Esophagus squamous epithelium (tissue), 5 donors: ENCODE results near the gene SEC24C. TPM values are rescaled to one million over a fixed set of nuclear protein-coding genes. Genes with fewer than 3 reads are reported as not detected.
A peak's percentile ranks its signal among the peaks of the same experiment; 100 is the strongest.

Source experiments
- DNase-seq: peaks from one replicate; lab custom pipeline; 2025; lab: John Stamatoyannopoulos, UW
- H3K27ac ChIP-seq, 4 donors: fragments of 200-600 bp; sonication (generic); one replicate each; pipeline ENCODE4 v1.5.1; 2016 to 2019; ENCODE audit warnings: mild to moderate bottlenecking in 1 of 4
- H3K27me3 ChIP-seq, 4 donors: fragments of 200-600 bp; sonication (generic); 1 replicate in 3 of 4; 2 replicates in 1 of 4; pipeline versions ENCODE4 v1.5.1 to v1.6.0; 2017 to 2021; ENCODE audit warnings: antibody characterized with exemption in 1 of 4
- H3K36me3 ChIP-seq, 3 donors: fragments of 200-600 bp; sonication (generic); one replicate each; pipeline ENCODE4 v1.5.1; 2016 to 2019
- H3K4me1 ChIP-seq, 3 donors: fragments of 200-600 bp; sonication (generic); one replicate each; pipeline ENCODE4 v1.5.1; 2017 to 2019
- H3K4me3 ChIP-seq, 4 donors: fragments of 200-600 bp; sonication (generic); 1 replicate in 3 of 4; 2 replicates in 1 of 4; pipeline ENCODE4 v1.5.1; 2016 to 2019; ENCODE audit warnings: mild to moderate bottlenecking in 2 of 4, moderate library complexity in 1 of 4
- H3K9me3 ChIP-seq, 3 donors: fragments of 200-600 bp; sonication (generic); one replicate each; pipeline ENCODE4 v1.5.1; 2016 to 2019
- POLR2A ChIP-seq, 4 donors: fragments of 450-650 bp; IDR thresholded peaks; one replicate each; pipeline ENCODE4 v1.6.1; 2017; ENCODE audit warnings: antibody characterized with exemption in 4 of 4, mild to moderate bottlenecking in 4 of 4, moderate library complexity in 3 of 4
- WGBS, 2 donors: methylation state at CpG; one replicate each; pipeline ENCODE4 v1.1.5; 2018; 5-methylcytosine and 5-hydroxymethylcytosine counted together
- intact Hi-C: fragments of 100-400 bp; cut with DNase I; formaldehyde crosslinking; loops from one replicate; pipeline ENCODE4 v1.15.0; 2022
- total RNA-seq, 4 donors: library from RNA; depleted of rRNA; stranded (reverse); fragments of >200 nt; gene quantifications; one replicate each; pipeline ENCODE4 v1.1.0, GENCODE V29; 2016
- TF ChIP-seq, protein P1 (sequence below), 6 experiments: fragments of 450-650 bp in 4 of 6; fragments of 200-600 bp in 2 of 6; sonication (generic) in 2 of 6; IDR thresholded peaks; one replicate each; pipeline ENCODE4 v1.5.1; 2016 to 2019; ENCODE audit warnings: antibody characterized with exemption in 6 of 6, mild to moderate bottlenecking in 4 of 6, moderate library complexity in 4 of 6
- donor health status: DM: yes; HTN: yes; CAD: no.

Gene SEC24C
- total RNA-seq, 4 donors from 2014 or later = 59.1 to 78.8 (median 64.6) TPM

DNA sequence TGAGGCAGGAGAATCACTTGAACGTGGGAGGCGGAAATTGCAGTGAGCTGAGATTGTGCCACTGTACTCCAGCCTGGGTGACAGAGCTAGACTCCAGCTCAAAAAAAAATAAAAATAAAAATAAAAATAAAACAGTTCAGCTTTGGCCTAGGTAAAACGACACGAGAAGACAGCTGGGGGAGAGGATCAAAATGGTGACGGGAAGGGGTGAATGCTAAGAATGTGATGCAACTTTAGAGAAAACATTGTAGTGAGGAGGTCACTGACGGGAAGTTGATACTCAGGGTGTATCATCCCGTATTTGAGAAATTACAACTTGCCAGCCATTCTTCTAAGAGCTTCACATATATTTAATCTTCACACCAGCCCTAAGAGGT, 66.2 kb downstream of the SEC24C start:
- H3K4me3 ChIP-seq = peak overlapping the region; percentile 90 to 99 (median 97)
- H3K27me3 ChIP-seq = no peaks in the 10 kb centered on the region
- no peak for TF ChIP-seq POLR2A (IDR thresholded peaks at IDR 0.05)
- TF ChIP-seq, protein P1, sequence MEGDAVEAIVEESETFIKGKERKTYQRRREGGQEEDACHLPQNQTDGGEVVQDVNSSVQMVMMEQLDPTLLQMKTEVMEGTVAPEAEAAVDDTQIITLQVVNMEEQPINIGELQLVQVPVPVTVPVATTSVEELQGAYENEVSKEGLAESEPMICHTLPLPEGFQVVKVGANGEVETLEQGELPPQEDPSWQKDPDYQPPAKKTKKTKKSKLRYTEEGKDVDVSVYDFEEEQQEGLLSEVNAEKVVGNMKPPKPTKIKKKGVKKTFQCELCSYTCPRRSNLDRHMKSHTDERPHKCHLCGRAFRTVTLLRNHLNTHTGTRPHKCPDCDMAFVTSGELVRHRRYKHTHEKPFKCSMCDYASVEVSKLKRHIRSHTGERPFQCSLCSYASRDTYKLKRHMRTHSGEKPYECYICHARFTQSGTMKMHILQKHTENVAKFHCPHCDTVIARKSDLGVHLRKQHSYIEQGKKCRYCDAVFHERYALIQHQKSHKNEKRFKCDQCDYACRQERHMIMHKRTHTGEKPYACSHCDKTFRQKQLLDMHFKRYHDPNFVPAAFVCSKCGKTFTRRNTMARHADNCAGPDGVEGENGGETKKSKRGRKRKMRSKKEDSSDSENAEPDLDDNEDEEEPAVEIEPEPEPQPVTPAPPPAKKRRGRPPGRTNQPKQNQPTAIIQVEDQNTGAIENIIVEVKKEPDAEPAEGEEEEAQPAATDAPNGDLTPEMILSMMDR (IDR thresholded peaks at IDR 0.05) = no peak
- intact Hi-C loops = no loop called here
- H3K4me1 ChIP-seq = peaks cover 9 to 77% (median 25%) of the 10 kb centered on the region in 3 donors
- WGBS, 2 donors = 56 to 60% methylated on average over 7 of the region's 7 CpGs
- peaks cover 21 to 74% (median 28%) of the 10 kb centered on the region in 3 donors for H3K36me3 ChIP-seq
- no peaks in the 10 kb centered on the region for H3K9me3 ChIP-seq
- peak overlapping the region; percentile 91 to 97 (median 96) for H3K27ac ChIP-seq
- DNase-seq = no peak

GRCh38 chr10:73810735-73811465, 66.7 kb downstream of the SEC24C start:
- no peaks in the 10 kb centered on the region for H3K9me3 ChIP-seq
- TF ChIP-seq, protein P1 (IDR thresholded peaks at IDR 0.05) = no peak
- no peak for TF ChIP-seq POLR2A (IDR thresholded peaks at IDR 0.05)
- peaks cover 9 to 82% (median 25%) of the 10 kb centered on the region in 3 donors for H3K4me1 ChIP-seq
- peak overlapping the region; percentile 90 to 99 (median 97) for H3K4me3 ChIP-seq
- H3K27me3 ChIP-seq = no peaks in the 10 kb centered on the region
- 0 to 1% methylated on average over 5 to 14 of the region's 63 CpGs for whole genome bisulfite sequencing, 2 donors
- intact Hi-C loops = no loop called here
- H3K27ac ChIP-seq = peak overlapping the region; percentile 91 to 97 (median 96)
- H3K36me3 ChIP-seq = peaks cover 17 to 74% (median 24%) of the 10 kb centered on the region in 3 donors
- DNase-seq = no peak

DNA sequence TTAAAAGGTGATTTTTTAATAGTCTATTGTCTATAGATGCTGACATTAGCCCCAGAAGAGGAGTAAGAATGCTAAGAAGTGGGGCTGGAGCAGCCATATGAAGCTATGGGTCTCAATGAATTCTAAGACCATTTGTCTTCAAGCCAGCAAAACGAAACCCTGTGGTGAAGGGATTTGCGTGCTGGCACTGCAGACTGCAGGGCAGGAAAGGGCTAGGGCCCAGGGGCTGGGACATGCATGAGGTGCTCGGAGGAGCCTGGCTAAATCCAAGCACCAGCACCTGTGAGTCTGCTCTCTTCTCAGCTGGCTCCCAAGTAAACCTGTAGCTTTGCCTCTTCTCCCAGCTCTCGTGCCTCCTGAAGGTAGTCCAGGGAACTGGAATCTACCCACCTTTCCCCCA, 68.5 kb downstream of the SEC24C start:
- Histone ChIP-seq H3K27ac (peak overlapping the region in 2 of 4 donors; percentile 91 to 97), H3K36me3 (peaks cover 8 to 74% (median 17%) of the 10 kb centered on the region in 3 donors), H3K4me3 (no peak overlapping the region), H3K27me3 (no peaks in the 10 kb centered on the region), H3K4me1 (peaks cover 9 to 85% (median 35%) of the 10 kb centered on the region in 3 donors), H3K9me3 (no peaks in the 10 kb centered on the region)
- no peak for DNase-seq
- 46 to 58% methylated on average over 4 of the region's 4 CpGs for WGBS, 2 donors
- intact Hi-C loops = no loop called here
- TF ChIP-seq POLR2A (IDR thresholded peaks at IDR 0.05) = no peak
- TF ChIP-seq, protein P1 (IDR thresholded peaks at IDR 0.05) = no peak

- H3K36me3 ChIP-seq = peaks cover 2 to 74% (median 11%) of the 10 kb centered on the region in 3 donors
- TF ChIP-seq, protein P1 (IDR thresholded peaks at IDR 0.05) = no peak
- TF ChIP-seq POLR2A (IDR thresholded peaks at IDR 0.05) = no peak
- H3K27ac ChIP-seq = no peak overlapping the region
These were observed 69.2 kb downstream of the SEC24C start for GRCh38 chr10:73813333-73813732.

DNA sequence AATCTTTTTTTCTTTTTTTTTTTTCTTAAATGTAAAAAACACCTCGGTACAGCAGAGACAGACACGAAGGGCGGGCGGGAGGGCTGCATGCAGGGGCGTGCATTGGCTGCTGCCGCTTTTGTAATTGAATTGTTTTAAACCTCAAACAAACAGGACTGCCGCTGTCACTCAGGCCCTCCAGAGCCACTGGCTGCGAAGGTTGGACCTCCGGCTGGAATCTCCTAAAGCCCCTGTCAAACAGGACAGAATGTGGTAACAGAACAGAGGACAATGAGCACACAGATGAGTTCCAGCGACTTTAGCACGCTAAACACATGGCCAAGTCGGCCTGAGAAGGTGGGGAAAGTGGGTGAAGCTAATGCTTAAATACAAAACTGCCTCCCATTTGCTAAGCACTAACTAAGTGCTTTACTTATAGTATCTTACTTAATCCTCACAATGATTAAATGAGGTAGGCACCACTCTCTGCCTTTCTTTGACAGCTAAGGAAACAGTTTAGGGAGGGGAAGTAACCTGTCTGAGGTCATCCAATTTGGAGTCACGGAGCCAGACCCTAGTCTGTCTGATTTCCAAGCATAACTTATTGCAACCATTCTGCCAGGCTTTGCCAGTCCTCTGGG, 70.2 kb downstream of the SEC24C start:
- 65 to 86% methylated on average over 6 to 7 of the region's 13 CpGs for WGBS, 2 donors
- intact Hi-C loops = no loop called here
- no peak for DNase-seq
- no peaks in the 10 kb centered on the region for H3K9me3 ChIP-seq
- peaks cover 22 to 88% (median 50%) of the 10 kb centered on the region in 3 donors for H3K4me1 ChIP-seq
- no peak for TF ChIP-seq POLR2A (IDR thresholded peaks at IDR 0.05)
- TF ChIP-seq, protein P1 (IDR thresholded peaks at IDR 0.05) = no peak
- H3K27me3 ChIP-seq = no peaks in the 10 kb centered on the region
- no peak overlapping the region for H3K4me3 ChIP-seq
- peaks cover 0 to 72% (median 10%) of the 10 kb centered on the region in 3 donors for H3K36me3 ChIP-seq
- H3K27ac ChIP-seq = no peak overlapping the region

More at GRCh38 chr10:73813333-73813732, 69.2 kb downstream of the SEC24C start:
- peaks cover 11 to 85% (median 40%) of the 10 kb centered on the region in 3 donors for H3K4me1 ChIP-seq
- WGBS, 2 donors = 51 to 82% methylated on average over 3 to 7 of the region's 7 CpGs
- H3K4me3 ChIP-seq = no peak overlapping the region
- no peaks in the 10 kb centered on the region for H3K9me3 ChIP-seq
- no peaks in the 10 kb centered on the region for H3K27me3 ChIP-seq
- no peak for DNase-seq
- intact Hi-C loops = no loop called here
